ENCODE measurements around the gene HMOX1. TPM values are rescaled to one million over a fixed set of nuclear protein-coding genes. Genes with fewer than 3 reads are reported as not detected.
A peak's percentile ranks its signal among the peaks of the same experiment; 100 is the strongest.

Gene HMOX1, protein sequence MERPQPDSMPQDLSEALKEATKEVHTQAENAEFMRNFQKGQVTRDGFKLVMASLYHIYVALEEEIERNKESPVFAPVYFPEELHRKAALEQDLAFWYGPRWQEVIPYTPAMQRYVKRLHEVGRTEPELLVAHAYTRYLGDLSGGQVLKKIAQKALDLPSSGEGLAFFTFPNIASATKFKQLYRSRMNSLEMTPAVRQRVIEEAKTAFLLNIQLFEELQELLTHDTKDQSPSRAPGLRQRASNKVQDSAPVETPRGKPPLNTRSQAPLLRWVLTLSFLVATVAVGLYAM
- 87.0 TPM for total RNA-seq
- long read RNA-seq, transcript HMOX1-201 (5 exons, 1,822 nt) = major isoform, 71 of 90 reads
- long read RNA-seq, partial matches to known transcripts = 11 of 90 reads
- long read RNA-seq, other reads (novel, unspliced or antisense) = 8 of 90 reads

DNA sequence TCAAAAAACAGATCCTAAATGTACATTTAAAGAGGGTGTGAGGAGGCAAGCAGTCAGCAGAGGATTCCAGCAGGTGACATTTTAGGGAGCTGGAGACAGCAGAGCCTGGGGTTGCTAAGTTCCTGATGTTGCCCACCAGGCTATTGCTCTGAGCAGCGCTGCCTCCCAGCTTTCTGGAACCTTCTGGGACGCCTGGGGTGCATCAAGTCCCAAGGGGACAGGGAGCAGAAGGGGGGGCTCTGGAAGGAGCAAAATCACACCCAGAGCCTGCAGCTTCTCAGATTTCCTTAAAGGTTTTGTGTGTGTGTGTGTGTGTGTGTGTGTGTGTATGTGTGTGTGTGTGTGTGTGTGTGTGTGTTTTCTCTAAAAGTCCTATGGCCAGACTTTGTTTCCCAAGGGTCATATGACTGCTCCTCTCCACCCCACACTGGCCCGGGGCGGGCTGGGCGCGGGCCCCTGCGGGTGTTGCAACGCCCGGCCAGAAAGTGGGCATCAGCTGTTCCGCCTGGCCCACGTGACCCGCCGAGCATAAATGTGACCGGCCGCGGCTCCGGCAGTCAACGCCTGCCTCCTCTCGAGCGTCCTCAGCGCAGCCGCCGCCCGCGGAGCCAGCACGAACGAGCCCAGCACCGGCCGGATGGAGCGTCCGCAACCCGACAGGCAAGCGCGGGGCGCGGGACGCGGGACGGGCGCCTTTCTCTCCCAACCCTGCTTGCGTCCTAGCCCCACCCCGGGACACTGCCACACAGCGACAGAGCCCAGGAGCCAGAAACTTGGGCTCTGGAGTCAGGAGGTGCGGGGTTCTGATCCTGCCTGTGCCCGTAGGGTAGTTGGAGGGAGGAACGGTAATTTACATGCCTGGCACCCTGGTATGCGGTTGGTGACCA is at the start of gene HMOX1:
Gene HMOX1, plus strand, starts transcription at position 560 of the 887 bp plus-strand sequence. Its CDS starts 78 bp downstream, at position 638.
- DNase-seq (ENCODE audit: low spot score) = peak; percentile 97

DNA sequence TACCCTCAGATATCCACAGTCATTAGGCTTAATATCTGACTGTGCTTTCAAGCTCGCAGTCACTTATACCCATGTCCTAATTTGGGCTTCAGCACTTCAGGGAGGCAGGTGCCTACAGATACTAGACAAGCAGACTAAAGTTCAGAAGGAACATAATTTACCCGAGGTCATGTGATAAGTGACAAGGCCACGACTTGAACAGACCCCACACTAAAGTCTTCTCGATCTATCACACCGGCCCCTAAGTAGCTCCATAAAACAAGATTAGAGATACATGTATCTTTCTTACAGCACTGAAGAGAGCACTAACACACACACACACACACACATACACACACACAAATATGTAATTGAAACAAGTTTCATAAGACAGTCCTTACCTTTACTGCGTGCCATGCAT is 48.6 kb upstream of the HMOX1 start:
- no peak for DNase-seq (ENCODE audit: low spot score)

DNA sequence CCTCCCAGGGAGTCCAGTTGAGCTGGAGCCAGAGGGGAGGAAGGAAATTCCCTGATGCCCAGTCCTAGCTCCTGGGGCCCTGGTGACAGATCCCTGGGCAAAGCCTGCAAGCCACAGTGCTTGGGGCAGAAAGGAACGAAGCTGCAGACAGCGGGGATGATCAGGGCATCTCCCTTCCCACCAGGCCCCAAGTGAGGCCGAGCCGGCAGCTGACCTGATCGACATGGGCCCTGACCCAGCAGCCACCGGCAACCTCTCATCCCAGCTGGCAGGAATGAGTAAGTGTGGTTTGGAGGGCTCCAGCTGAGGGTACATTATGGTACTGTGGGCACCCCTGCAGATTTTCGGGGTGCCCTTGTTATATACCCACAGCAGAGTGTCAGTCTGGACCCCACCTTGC is 47.7 kb upstream of the HMOX1 start:
- DNase-seq (ENCODE audit: low spot score) = no peak

DNA sequence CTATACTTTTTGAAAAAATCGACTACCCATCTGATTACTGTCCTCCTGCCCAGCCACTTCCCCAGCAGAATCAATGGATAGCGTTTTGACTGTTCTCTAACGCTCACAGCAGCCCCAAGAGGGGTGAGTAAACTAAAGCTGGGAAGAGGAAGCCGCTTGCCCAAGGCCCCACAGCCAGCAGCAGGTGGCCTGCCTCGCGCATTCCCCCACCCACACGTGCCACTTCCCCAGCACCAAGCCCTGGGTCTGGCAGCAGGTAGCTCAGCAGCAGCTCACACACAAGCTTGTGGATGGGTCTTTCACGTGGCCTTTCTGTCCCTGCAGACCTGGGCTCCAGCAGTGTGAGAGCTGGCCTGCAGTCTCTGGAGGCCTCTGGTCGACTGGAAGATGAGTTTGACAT is 46.9 kb upstream of the HMOX1 start:
- DNase-seq (ENCODE audit: low spot score) = no peak

DNA sequence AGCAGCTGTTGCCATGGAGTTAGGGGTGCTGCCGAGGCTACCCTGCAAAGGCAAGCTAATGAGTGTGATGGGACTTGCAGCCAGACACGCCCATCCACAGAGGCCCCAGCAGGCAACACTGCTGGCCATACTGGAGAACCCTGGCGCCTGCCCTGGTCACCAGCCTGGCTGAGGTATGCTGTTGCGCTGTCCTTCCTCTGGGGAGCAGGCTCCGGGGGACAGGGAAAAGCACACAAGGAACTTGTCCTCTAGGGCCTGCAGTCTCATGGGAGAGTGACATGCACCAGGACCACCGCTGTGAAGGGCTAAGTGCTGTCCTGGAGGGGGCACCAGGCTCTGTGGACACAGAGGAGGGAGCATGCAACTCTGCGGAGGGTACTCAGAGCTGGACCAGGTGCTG is 45.4 kb upstream of the HMOX1 start:
- DNase-seq (ENCODE audit: low spot score) = no peak

DNA sequence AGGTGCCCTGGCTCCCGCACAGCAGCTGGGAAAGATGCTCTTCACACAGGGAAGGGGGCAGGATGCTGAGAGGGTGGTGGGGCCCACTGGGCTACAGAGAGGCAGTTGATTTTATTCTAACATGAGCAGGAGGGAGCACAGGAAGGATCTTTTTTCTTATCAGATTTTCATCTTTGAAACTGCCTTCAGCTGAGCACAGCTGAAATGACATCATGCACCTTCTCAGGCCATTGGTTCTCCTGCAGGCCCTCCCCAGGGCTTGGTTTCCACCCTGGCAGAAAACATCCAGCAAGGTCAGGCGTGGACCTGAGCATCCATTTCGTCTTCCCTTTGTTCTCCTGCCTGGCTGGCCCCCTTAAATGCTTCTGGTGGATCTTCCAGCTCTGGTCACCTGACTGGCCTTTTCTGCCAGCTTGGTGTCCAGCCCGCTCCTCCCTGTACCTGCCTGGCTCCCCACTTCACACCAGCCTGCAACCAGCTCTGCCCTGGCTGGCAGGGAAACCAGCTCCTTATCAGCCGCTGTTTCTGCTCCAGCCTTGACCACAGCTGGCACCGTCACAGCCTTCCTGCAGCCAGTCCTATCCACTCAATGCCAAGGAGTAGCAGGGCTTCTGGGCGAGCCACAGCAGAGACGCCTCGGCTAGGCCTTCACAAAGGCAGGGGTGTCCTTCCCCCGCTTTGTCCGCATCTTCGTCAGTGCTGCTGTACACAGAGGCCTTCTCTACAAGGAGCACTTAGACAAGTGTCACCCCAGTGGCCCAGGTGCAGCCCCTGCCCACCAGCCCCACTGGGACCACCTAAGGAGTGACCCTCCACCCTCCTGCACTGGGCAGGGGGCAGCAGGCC is 44.7 kb upstream of the HMOX1 start:
- no peak for DNase-seq (ENCODE audit: low spot score)

DNA sequence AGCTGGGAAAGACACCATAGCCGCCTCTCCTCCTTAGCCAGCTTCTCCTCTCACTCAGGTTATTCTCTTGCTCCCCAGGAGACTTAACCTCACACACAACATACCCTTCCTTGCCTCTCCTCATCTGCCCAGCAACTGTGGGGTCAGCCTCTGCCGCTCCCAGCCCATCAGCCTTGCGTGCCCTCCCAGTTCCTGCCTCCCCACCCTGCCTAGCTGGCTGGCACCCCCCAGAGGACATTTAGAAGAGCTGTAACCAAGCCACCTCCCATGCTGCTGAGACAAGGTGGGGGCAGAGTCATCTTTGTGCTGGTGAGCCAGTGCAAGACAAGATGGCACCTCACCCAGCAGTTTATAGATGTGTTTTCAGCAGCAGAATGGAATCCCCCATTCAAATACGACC is 43.0 kb upstream of the HMOX1 start:
- DNase-seq (ENCODE audit: low spot score) = no peak

DNA sequence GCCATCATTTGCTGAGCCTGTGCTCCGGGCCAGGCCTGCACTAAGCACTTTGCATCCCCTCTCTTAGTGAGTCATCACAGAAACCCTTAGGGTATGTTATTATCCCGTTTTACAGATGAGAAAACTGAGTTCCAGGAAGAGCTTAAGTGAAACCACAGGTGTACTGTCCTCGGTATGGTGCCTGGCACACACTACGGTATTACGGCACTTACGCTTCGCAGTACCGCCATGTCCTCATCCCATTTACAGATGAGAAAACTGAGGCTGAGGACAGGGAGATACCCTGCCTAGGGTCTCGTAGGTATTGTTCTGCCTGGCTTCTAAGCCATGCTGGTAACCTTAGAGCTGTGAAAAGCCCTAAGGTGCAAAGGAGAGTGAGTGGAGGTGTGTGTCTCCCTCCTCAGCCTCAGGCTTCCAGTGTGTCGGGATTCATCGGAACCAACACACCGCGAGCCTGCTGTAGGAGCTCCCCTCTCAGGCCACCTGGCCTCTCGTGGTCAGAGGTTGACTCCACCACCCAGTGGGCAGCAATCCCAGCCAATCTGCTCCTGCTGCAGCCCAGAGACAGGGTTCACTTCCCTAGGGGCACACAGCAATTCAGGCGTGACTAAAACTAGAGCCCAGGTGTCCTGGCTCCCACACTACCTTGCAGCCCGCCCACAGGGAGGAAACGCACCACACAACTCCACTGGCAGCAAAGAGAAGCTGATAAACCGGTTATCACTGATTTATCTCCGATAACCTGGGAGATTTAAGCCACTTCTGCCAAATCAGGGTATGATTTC is 39.6 kb upstream of the HMOX1 start:
- no peak for DNase-seq (ENCODE audit: low spot score)

DNA sequence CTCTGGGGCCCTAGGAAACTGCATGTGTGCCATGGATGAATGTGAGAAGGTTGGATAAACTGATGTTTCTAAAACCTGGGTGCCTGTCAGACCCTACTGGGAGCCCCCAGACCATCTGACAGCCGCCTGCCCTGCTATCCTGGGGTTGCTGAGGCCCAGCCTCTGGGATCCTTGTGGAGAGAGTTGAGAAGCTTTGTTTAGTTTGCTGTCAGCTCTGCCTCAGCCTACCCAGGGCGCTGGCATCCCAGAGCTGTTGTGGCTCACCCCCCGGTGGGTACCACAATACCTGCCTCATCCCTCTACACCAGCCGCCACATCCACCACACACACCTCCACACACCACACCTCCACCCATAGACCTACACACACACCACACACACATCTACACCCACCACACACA is 38.5 kb upstream of the HMOX1 start:
- DNase-seq (ENCODE audit: low spot score) = no peak

DNA sequence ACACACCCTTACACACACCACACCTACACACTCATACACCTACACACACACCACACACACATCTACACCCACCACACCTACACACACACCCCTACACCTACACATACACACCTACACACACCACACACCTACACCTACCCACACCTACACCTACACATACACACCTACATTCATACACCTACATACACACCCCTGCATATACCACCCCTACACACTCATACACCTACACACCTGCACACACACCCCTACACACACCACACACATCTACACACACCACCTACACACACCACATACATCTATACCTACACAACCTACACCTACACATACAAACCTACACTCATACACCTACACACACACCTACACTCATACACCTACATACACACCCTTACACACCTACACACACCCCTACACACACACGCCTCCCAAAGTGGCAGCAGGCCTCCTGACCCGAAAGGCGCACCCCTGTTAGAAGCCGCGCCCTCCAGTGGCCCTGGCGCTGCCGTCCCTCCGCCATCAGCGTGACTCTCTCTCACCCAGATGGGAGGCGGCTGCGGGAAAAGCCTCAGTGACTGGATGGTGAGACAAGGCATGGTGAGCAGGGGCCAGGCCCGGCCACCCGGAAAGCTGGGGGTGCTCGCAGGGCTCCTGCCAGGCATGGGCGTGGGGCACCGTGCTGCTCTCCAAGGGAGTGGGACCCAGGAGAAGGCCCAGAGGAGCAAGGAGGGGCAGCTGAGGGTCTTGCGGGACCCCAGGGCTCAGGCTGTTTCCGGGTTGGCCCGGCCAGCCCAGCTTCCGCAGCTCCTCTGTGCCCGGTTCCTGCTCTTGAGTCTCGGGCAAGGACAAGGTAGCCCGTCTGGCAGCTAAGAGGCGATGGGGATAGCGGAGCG is 37.0 kb upstream of the HMOX1 start:
- no peak for DNase-seq (ENCODE audit: low spot score)

DNA sequence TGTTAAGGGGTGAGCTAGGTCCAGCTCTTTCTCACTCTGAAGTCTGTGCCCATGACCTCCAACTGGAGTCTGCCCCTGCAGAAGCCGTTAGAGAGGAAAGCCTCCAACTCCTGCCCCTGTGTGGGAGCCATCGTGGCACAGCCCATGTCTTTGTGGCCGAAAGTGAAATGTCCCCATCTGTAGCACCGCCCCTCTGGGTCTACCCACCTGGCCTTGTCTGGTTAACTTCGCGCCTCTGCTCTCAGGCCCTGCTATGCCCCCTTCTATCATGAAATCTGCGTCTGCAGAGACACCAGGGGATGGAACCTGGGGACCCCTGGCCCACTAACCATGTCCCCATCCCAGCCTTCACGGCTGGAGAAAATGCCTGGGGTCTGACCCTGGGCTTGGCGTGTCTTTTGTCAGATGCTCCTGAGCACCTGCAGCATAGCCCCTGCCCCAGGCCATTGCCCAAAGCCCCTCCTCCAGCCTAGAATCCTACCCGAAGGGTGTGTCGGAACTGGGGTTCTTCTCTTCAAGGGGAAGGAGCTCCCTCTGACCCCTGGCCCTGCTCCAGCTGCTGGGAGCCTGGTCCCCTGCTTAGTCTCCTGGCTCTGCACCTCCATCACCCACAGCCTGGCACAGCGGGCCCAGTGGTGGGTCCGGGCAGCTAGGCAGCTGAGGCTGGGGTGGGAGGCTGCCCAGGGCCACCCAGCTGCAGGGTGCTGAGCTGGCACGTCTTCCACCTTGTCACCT is 35.8 kb upstream of the HMOX1 start:
- DNase-seq (ENCODE audit: low spot score) = no peak

DNA sequence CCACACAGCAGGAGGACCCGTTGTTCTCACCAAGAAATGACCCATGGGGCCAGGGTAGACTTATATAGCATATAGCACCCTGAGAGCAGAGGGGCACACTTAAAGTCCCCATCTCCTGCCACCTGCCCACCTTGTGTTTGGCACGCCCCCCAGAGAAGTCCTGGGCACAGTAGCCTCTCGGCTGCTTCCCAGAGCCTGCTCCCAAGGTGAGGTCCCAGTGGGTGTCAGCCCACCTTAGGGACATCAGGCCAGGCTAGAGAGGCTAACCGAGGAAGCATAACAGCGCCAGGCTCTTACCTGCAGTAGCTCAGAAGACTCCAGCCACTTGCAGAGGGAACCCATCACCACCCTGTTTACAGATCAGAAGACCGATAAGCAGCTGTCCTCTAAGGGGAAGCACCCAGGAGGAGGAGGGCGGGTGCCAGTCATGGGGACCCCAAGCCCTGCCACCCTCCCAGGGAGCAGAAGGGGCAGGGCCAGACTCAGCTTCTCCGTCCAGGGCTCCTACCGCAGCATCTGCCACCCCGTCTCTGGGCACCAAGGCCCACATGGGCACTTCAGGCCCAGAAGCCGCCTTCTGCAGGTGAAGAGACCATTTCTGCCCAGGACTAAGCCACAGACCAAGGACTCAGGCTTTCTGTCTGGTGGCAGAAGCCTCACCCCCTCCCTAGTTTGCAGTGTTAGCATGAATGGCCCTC is 34.9 kb upstream of the HMOX1 start:
- no peak for DNase-seq (ENCODE audit: low spot score)

DNA sequence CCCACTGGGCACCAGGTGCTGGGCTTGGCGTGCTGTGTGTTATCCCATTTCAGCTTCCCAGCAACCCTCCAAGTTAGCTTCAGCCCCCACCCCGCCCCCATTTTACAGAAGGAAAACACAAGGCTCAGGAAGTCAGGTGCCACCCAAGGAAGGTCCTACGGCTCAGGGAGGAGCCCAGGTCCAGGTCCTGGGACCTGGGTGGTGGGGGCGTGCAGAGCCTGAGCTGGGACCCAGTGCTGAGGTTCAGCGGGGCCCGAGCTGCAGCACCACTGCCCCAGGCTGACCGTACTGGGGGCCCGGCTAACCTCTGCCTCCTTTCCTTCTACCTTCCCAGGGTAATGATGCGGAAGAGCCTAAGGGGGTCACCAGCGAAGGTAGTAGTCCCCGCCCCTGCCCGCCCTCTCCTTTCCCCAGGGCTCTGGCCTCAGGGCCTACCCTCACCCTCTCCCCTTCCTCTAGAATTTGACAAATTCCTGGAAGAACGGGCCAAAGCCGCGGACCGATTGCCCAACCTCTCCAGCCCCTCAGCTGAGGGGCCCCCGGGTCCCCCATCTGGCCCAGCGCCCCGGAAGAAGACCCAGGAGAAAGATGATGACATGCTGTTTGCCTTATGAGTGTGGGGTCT is 34.2 kb upstream of the HMOX1 start:
- DNase-seq (ENCODE audit: low spot score) = no peak

DNA sequence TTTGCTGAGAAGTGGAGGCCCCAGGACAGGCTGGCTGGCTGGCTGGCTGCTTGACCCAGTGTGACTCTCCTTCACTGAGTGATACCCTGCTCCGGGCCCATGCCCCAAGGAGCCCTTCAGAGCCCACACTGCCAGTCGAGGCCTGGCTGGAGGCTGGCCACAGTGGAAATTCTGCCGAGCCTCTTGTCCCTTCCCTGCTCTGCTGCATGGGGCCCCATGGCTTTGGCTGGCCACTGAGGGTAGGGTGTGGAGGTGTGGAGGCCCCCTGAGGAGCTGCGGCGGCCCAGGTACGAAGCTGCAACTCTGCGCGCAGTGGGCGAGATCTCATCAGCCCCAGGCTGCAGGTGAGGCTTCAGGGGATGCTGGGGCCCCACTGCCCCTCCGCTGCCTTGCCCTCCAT is 33.4 kb upstream of the HMOX1 start:
- no peak for DNase-seq (ENCODE audit: low spot score)

DNA sequence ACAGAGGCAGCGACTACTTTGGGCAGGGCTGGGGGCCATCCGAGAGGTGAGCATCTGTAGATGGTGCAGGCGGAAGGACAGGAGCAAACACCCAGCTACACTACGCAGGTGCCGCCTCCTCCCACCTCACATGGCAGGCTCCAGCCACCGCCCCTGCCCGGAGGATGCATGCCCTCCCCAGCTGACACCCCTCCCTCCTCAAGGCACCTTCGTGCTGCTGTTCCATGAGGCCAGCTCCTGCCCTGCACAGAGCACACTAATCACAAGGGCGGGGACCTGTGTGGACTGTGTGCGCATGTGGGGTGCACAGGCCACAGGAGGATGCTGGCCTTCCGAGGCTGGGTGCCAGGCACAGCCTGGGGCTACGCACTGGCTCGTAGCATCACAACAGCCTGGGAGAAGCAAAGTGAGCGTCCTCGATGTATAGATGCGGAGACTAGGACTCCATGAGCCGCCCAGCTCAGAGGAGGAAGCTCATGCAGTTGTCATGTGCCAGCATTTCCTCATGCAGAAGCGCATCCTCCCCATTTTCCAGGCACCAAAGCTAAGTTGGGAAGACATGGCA is 32.8 kb upstream of the HMOX1 start:
- DNase-seq (ENCODE audit: low spot score) = no peak

DNA sequence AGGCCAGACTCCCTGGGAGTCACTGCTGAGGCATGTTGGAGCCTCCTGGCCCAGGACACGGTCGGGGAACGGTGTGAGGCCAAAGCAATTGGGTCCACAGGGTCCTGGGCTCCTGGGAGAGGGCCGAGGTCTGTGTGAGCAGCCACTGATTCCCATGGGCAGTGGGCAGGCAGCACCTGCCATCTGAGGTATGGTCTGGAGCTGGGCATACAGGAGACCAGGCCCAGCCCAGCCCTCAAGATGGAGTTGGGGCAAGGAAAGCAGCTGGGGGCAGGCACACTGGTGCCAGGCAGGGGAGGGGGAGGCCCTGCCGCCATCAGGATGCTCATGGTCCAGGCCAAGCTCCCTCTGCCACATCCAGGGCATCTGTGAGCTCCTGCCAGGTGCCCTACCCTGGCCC is 32.2 kb upstream of the HMOX1 start:
- no peak for DNase-seq (ENCODE audit: low spot score)

DNA sequence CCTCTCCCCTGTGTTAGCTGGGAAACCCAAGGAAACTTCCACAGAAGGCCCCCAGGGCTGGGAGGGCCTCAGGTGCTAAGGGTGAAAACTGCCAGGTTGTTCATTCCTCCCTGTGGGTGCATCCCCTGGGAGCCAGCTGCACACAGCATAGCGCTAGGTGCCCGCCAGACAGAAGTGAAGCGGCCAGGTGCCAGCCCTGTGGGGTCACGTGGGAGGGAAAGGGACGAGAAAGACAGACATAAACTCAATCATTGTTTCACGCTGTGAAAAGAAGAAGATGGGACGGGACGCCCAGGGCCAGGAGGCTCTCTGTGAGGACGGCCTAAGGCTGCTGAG is 31.6 kb upstream of the HMOX1 start:
- DNase-seq (ENCODE audit: low spot score) = no peak

Measured in mesenteric fat pad (tissue), 1 donor.